NCI-H2196 (cell line): ENCODE results near the gene INO80.
"Not testable (repeated sequence)": the region's sequence is repeated elsewhere in the genome, so short reads cannot be mapped to it uniquely, and the experiment has no call there.

Experiments
- DNase-seq: peaks from one replicate; lab custom pipeline; 2025; ENCODE audit not compliant: unreplicated experiment; lab: John Stamatoyannopoulos, UW

INO80 gene, protein sequence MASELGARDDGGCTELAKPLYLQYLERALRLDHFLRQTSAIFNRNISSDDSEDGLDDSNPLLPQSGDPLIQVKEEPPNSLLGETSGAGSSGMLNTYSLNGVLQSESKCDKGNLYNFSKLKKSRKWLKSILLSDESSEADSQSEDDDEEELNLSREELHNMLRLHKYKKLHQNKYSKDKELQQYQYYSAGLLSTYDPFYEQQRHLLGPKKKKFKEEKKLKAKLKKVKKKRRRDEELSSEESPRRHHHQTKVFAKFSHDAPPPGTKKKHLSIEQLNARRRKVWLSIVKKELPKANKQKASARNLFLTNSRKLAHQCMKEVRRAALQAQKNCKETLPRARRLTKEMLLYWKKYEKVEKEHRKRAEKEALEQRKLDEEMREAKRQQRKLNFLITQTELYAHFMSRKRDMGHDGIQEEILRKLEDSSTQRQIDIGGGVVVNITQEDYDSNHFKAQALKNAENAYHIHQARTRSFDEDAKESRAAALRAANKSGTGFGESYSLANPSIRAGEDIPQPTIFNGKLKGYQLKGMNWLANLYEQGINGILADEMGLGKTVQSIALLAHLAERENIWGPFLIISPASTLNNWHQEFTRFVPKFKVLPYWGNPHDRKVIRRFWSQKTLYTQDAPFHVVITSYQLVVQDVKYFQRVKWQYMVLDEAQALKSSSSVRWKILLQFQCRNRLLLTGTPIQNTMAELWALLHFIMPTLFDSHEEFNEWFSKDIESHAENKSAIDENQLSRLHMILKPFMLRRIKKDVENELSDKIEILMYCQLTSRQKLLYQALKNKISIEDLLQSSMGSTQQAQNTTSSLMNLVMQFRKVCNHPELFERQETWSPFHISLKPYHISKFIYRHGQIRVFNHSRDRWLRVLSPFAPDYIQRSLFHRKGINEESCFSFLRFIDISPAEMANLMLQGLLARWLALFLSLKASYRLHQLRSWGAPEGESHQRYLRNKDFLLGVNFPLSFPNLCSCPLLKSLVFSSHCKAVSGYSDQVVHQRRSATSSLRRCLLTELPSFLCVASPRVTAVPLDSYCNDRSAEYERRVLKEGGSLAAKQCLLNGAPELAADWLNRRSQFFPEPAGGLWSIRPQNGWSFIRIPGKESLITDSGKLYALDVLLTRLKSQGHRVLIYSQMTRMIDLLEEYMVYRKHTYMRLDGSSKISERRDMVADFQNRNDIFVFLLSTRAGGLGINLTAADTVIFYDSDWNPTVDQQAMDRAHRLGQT (N-terminal part only)

DNA sequence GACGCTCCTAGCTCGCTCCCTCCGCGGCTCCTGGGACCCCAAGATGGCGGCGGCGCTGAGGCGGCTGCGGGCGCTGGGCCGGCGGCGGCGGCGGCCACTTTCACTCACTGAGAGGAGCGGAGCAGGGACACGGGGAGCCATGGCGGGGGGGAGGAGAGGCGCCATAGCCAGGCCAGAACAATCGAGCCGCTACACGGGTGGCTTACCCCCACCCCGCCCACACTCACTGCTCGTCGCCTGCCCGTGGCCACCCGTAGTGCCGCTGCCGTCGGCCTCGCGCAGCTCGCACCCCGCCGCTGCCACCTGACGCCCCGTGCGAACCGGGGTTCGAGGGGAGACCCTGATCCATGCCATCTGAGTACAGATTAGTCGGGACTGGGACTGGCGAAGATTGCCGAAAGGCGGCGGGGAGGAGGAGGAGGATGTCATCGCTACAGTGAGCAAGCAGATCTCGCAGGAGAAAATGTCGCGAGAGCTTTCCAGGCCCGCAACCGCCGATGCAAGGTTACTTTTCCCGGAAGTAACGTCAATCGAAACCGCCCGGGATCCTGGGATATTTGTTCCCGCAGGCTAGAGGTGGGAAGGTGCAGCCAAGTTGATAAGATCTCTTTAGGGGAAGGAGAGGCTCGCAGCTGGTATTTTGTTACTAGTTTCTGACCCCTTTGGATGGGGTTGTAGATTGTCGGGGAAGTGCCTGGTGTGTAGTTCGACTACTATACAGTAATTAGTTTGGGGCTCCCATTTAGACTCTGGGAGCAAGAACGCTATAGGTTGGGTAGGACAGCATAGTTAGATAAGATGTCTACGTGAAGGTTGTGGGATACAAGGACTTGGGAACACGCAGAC lies at the start of gene INO80:
INO80 (minus strand) TSS at position 165 of the 846 bp plus-strand sequence. CDS start 19,970 bp downstream, outside the sequence.
- DNase-seq, result peak; percentile 90

DNA sequence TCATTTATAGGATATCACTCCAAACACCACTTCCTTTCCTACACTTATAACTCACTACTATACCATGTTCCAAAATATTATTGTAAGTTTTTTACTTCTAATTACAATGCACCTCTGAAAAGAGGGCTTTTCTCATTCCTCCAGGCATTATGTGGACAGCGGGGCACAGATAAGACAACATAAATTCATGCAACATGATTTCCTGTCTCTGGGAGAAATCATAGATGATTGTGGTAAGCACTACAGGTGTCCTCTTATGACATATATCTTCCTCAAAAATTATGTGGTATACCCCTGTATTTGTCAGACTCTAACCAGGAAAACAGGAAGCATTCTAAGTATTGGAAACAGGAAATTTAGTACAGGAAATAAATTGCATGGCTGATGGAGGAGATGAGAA lies 45.7 kb upstream of the INO80 start:
- no peak for DNase-seq

DNA sequence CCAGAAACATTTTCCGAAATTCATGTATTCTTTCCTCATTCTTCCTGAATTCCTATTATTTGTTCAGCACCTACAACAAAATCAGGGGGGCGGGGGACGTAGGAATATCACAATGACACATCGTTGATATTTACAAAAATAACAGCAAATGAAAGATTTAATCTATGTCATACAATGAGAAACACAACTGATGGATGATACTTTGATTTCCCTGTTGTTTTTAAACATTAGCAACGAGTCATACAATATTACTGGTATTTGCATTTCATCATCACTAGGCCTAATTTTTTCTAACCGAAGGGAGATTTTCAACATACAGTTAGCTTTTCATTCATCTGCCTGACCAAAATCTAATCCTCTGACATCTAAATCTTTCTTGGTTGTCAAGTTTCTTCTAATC lies 45.3 kb upstream of the INO80 start:
- DNase-seq, result no peak

DNA sequence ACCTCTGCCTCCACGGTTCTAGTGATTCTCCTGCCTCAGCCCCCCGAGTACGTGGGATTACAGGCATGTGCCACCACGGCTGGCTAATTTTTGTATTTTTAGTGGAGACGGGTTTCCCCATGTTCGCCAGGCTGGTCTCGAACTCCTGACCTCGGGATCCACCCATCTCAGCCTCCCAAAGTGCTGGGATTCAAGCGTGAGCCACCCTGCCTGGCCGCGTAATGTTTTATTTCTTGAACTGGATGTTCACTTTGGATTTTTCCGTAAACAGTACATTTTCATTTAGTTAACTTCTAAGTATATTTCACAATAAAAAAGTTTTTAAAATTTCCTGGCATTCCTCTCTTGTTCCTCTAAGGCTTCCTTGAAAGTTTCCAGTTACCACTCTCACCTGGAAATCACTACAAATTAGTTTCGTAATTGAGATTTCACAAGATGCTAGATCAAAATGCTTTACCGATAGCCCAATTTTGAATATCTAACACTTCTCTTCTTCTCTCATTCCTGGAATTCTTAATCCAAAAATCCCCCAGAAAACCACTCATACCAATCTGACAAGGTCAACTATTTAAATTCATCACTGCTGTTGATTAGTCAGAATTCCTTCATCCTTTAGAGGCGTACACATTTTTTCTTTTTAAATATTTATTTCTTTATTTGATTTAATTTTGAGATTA lies 44.7 kb upstream of the INO80 start:
- DNase-seq, result no peak

DNA sequence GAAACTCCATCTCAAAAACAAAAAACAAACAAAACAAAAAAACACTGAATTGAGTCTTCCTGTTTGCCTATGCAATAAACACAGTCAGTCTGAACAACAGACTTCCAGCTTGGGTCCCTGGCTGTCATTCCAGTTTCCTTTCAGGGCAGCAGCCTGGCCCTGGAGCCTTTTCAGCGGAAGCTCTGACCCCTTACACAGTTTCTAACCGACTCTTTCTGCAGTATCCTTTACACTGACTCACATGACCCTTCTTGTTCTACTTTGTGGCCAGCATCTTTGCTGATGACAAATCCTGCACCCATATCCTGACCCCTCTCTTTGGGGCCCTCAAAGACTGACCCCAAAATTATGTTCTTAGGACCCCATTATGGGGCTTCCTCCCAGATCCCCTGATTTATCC lies 38.3 kb upstream of the INO80 start:
- DNase-seq, result no peak

DNA sequence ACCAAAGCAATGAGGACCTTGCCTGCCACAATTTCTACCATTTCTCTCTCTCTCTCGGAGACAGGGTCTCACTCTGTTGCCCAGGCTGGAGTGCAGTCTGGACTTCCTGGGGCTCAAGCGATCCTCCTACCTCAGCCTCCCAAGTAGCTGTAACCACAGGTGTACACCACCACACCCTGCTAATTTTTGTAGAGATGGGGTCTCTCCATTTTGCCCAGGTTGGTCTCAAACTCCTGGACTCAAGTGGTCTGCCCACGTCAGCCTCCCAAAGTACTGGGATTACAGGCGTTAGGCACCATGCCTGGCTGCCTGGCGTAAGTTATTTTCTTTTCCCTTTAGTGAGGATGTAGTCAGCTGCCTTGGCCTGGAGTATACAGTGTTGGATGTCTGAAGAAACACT lies 37.7 kb upstream of the INO80 start:
- DNase-seq, result no peak

DNA sequence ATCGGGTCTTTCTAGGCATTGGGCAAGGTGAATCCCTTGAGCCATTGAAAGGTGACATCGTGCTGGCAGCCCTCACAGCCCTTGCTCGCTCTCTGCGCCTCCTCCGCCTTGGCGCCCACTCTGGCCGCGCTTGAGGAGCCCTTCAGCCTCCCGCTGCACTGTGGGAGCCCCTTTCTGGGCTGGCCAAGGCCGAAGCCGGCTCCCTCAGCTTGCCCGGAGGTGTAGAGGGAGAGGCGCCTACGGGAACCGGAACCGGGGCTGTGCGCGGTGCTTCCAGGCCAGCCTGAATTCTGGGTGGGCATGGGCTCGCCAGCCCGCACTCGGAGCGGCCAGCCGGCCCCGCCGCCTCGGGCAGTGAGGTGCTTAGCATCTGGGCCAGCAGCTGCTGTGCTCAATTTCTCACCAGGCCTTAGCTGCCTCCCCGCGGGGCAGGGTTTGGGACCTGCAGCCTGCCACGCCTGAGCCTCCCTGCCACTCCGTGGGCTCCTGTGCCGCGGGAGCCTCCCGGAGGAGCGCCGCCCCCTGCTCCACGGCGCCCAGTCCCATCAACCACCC lies 35.4 kb upstream of the INO80 start:
- no peak for DNase-seq

DNA sequence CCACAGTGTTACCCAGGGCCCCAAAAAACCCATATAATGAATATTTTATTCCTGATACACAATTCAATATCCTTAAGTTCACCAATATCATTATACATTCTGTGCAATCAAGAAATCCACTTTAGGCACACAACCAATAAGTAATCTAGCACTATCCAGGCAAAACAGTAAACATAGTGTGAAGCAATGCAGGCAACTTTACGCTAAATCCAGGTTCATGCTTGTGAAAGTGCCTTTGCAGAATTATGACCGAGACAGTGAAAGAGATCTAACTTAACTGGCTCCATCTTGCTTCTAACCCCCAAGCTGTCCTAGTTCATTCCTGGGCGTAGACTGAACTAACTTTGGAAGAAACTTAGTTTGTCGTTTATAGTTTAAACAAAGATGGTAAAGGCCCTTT lies 34.2 kb upstream of the INO80 start:
- no peak for DNase-seq

DNA sequence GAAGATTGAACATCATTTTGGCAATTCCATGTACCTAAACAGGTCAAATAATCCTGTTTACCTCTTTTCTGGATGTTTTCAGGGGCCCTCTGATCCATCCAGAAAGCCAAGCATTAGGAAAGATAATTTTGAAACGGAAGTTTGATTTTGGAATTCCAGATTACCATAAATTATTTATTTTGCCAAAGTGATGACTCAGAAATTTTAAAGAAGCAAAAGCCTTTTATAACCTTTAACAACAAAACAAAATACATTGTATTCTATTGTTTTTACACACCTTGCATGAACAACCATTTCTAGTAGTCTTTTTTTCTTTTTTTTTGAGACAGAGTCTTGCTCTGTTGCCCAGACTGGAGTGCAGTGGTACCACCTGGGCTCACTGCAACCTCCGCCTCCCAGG lies 32.0 kb upstream of the INO80 start:
- no peak for DNase-seq

DNA sequence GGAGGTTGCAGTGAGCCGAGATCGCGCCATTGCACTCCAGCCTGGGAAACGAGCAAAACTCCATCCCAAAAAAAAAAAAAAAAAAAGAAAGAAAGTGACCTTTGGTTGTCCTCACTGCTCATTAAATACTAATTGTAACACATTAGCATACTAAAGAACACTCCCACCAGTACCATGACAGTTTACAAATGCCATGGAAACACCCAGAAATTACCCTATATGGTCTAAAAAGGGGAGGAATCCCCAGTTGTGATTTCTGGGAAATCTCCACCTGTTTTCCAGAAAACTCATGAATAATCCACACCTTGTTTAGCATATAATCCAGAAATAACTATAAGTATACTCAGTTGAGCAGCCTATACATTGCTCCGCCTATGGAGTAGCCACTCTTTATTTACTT lies 23.5 kb upstream of the INO80 start:
- no peak for DNase-seq

DNA sequence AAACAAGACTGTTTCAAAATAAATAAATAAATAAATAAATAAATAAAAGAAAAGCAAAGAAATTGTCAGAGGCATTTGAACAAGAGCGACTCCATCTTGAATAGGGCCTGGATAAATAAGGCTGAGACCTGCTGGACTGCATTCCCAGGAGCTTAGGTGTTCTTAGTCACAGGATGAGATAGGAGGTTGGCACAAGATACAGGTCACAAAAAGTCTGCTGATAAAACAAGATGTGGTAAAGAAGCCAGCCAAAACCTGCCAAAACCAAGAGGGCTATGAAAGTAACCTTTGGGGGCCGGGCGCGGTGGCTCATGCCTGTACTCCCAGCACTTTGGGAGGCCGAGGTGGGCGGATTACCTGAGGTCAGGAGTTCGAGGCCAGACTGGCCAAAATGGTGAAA lies 23.0 kb upstream of the INO80 start:
- not testable (repeated sequence) for DNase-seq

DNA sequence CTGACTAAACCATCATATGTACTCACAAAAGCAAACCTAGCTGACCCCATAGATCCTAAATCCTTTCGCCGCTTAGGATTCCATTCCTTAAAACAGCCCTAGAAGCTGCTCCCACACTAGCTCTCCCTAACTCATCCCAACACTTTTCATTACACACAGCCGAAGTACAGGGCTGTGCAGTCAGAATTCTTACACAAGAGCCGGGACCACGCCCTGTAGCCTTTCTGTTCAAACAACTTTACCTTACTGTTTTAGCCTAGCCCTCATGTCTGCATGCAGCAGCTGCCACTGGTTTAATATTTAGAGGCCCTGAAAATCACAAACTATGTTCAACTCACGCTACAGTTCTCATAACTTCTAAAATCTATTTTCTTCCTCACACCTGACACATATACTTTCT lies 19.5 kb upstream of the INO80 start:
- not testable (repeated sequence) for DNase-seq

DNA sequence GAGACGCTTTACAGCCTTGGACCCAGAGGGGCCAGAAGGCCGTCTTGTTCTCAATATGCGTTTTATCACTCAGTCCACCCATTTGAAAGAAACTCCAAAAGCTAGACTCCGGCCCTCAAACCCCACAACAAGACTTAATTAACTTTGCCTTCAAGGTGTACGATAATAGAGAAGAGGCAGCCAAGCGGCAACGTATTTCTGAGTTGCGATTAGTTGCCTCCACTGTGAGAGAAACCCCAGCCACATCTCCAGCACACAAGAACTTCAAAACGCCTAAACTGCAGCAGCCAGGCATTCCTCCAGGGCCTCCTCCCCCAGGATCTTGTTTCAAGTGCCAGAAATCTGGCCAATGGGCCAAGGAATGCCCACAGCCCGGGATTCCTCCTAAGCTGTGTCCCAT lies 17.4 kb upstream of the INO80 start:
- DNase-seq, result no peak

DNA sequence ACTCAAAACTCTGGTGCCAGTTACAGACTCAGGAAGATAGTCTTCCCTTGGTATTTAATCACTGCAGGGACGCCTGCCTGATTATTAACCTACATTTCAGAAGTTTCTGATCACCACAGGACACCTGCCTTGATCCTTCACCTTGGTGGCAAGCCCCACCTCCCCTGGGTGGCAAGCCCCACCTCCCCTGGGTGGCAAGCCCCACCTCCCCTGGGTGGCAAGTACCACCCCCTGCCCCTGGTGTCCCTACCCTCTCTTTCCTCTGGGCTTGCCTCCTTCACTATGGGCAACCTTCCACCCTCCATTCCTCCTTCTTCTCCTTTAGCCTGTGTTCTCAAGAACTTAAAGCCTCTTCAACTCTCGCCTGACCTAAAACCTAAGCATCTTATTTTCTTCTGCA lies 16.0 kb upstream of the INO80 start:
- DNase-seq, result not testable (repeated sequence)

DNA sequence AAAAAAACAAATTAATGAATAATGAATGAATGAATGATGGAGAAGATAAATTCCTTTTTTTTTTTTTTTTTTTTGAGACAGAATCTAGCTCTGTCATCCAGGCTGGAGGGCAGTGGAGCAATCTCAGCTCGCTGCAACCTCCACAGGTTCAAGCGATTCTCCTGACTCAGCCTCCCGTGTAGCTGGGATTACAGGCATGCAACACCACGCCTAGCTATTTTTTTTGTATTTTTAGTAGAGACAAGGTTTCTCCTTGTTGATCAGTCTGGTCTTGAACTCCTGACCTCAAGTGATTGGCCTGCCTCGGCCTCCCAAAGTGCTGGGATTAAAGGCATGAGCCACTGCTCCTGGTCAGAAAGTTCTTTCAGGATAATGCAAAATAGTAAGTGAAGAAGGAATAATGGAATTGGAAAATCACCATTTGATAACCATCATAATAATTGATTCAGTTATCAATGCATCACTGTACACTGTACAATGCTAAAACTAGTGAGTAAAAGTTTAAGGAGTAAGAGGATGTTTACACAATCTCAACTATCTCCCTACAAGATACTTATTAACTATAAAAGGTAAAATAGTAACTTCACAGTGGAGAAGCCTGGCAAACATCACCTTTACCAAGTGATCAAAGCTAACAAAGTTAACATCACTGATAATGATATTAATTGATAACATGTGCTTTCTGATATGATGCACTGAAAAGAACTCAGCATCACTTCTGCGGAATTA lies 12.3 kb upstream of the INO80 start:
- no peak for DNase-seq

DNA sequence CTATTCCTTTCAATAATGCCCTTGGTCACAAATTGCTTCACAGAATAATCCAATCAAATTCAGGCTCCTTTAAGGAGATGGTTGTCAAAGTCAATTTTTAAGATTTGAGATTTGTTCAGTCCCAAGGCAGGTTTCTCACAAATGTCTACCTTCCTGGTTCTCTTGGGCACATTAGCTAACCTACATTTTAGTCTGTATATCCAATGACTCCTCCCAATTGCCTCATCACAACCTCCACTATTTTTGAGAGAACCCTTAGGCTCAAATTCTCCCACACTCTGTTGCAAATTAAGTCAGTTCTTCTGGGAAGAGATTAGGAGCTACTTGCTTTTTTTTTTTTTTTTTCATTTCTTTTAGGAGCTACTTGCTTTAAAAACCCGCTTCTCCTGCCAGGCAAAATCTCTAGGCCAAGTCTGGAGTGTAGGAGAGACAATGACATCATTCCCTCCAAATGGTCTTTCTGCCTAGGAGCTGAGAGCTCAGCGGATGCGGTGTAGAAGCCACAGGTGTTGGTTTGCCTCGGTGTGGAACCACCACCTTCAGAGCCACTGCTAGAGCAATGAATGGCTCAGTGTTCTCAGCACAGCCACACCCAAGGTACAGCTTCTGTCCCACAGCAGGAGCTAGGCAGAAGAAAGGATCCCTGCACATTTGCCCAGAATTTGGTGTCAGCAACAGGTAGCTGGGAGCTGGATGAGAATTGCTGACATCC lies 10.0 kb upstream of the INO80 start:
- DNase-seq, result no peak

DNA sequence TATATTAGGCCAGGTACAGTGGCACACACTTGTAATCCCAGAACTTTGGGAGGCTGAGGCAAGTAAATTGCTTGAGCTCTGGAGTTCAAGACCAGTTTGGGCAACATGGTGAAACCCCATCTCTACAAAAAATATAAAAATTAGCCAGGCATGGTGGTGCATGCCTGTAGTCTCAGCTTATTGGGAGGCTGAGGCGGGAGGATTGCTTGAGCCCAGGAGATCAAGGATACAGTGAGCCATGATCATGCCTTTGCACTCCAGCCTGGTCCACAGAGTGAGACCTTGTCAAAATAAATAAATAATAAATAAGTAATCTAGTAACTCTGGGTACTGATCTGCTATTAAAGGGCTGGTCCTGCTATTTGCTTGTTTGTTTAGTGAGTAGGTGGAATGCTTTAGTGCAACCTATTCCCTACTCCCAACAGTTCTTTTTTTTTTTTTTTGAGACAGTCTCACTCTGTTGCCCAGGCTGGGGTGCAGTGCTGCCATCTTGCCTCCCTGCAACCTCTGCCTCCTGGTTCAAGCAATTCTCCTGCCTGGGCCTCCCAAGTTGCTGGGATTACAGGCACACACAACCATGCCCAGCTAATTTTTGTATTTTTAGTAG lies 9.1 kb upstream of the INO80 start:
- no peak for DNase-seq

DNA sequence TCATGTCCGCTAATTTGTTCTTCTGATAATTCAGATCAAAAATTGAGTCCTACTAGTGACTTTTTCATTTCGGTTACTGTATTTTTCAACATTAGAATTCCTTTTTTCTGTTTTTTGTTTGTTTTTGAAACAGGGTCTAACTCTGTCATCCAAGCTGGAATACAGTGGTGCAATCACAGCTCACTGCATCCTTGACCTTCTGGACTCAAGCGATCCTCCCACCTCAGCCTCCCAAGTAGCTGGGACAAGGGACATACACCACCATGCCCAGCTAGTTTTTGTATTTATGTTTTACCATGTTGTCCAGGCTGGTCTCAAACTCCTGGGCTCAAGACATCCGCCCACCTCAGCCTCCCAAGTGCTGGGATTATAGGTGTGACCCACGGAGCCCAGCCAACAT lies 8.0 kb upstream of the INO80 start:
- DNase-seq, result no peak
